Activated B cell treated with CpG ODN at 0.5 μM for 24 hours (primary cell): ENCODE data around the gene WDR13. TPM values are rescaled to one million over a fixed set of nuclear protein-coding genes. Genes with fewer than 3 reads are reported as not detected.
A peak's percentile ranks its signal among the peaks of the same experiment; 100 is the strongest.
"Not testable (repeated sequence)": the region's sequence is repeated elsewhere in the genome, so short reads cannot be mapped to it uniquely, and the experiment has no call there.

Source experiments
- ATAC-seq: fragments of 200-7000 bp; cut with Tn5 transposase; one replicate; pipeline ENCODE4 v1.10.0; 2021; ENCODE audit warnings: low read depth, mild to moderate bottlenecking, moderate library complexity
- CTCF ChIA-PET: fragments of 350-600 bp; sonication (Branson Sonifier 250); formaldehyde crosslinking; loops from one replicate; lab custom pipeline; 2021; ENCODE audit warnings: antibody characterized with exemption; lab: Charles Lee
- POLR2A ChIA-PET: fragments of 350-600 bp; sonication (Branson Sonifier 250); formaldehyde crosslinking; loops from one replicate; lab custom pipeline; 2021; ENCODE audit warnings: antibody characterized with exemption; lab: Charles Lee
- DNase-seq: peaks from one replicate; pipeline ENCODE4 v3.0.0; 2022
- H3K27ac Mint-ChIP-seq: one replicate; pipeline ENCODE4 v1.8.0; 2020; ENCODE audit warnings: mixed read lengths
- H3K27me3 Mint-ChIP-seq: one replicate; pipeline ENCODE4 v1.8.0; 2021; ENCODE audit warnings: mixed read lengths
- H3K36me3 Mint-ChIP-seq: one replicate; pipeline ENCODE4 v1.8.0; 2021; ENCODE audit warnings: low read depth, mixed read lengths
- H3K4me1 Mint-ChIP-seq: one replicate; pipeline ENCODE4 v1.8.0; 2021; ENCODE audit warnings: mixed read lengths
- H3K4me3 Mint-ChIP-seq: one replicate; pipeline ENCODE4 v1.8.0; 2020; ENCODE audit warnings: mild to moderate bottlenecking, mixed read lengths
- H3K9me3 Mint-ChIP-seq: one replicate; pipeline ENCODE4 v1.8.0; 2020; ENCODE audit warnings: mixed read lengths
- intact Hi-C: fragments of 100-400 bp; cut with micrococcal nuclease; formaldehyde crosslinking; loops from one replicate; pipeline ENCODE4 v1.15.1; 2024
- total RNA-seq: library from RNA; stranded (reverse); gene quantifications from 2 replicates; pipeline ENCODE4 v1.2.3, GENCODE V29; 2022
- TF ChIP-seq, protein P1 (sequence below): fragments of 200-600 bp; IDR thresholded peaks from one replicate; pipeline ENCODE4 v1.8.0; 2022; ENCODE audit warnings: antibody characterized with exemption, mild to moderate bottlenecking

Gene WDR13
- 73.4 and 75.8 TPM in 2 replicates for total RNA-seq

DNA sequence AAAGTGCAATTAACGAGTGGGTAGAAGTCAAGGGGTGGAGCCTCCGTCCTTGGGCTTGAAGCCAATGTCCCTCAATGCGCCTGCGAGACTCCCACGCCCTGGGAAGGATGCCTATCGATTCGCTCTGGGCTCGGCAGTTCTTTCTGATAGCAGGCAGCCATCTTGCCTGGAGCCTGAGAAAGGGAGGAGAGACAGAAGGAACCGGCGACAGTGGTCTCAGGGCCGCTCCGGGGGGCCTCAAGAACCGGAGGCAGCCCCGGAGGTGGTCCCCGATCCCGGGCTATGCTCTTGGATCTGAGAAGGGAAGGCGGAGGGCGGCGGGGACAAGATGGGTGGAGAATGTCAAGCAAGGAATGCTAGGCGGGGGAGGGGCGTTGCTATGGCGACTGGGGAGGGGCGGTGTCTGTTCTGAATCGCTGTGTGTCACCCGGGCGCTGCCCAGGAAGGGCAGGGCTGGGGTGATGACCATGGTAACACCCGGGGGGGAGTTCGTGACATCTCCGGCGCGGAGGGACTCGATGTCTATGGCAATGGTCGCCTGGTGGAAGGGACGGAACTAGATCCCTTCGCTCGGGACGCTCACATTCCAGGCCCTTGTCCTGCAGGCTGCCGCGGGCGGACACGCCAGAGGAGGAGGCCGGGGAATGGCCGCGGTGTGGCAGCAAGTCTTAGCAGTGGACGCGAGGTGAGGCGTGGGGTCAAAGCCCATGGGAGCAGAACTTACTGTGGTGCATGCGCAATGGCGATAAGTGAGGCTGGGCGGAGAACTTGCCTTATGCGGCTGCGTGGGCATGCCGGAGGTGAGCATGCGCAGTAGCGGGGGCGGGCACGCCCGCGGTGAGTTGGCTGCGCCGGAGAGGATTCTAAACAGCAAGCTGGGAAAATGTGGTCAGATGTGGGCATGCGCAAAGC, at the start of gene WDR13:
TSS of gene WDR13 (plus strand) at position 140 of the 912 bp plus-strand sequence. CDS start at position 645, 505 bp downstream.
- Mint-ChIP-seq H3K4me1 (peaks cover 7% of the 10 kb centered on the region), H3K4me3 (peak within 1 kb of the TSS; percentile 97), H3K36me3 (peaks cover 30% of the 10 kb centered on the region), H3K27me3 (no peaks in the 10 kb centered on the region), H3K9me3 (no peaks in the 10 kb centered on the region), H3K27ac (peak within 1 kb of the TSS; percentile 99)
- ATAC-seq (peak; percentile 83), DNase-seq (peak; percentile 79)
- ChIA-PET POLR2A (interaction anchor here (0.5 to 2.3 kb wide), 8 partner anchors 19 to 1049 kb away, joined by 3 to 12 read pairs (median 4); partner anchors contain the start of genes RBM3 and TBC1D25), CTCF (no interaction called here)
- TF ChIP-seq, protein P1, sequence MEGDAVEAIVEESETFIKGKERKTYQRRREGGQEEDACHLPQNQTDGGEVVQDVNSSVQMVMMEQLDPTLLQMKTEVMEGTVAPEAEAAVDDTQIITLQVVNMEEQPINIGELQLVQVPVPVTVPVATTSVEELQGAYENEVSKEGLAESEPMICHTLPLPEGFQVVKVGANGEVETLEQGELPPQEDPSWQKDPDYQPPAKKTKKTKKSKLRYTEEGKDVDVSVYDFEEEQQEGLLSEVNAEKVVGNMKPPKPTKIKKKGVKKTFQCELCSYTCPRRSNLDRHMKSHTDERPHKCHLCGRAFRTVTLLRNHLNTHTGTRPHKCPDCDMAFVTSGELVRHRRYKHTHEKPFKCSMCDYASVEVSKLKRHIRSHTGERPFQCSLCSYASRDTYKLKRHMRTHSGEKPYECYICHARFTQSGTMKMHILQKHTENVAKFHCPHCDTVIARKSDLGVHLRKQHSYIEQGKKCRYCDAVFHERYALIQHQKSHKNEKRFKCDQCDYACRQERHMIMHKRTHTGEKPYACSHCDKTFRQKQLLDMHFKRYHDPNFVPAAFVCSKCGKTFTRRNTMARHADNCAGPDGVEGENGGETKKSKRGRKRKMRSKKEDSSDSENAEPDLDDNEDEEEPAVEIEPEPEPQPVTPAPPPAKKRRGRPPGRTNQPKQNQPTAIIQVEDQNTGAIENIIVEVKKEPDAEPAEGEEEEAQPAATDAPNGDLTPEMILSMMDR = no peak
- intact Hi-C loops = loop anchor here (1.0 to 5.0 kb wide), 10 partner anchors 23 to 939 kb away; partner anchors contain the start of genes FTSJ1, OTUD5, PORCN and RBM3

DNA sequence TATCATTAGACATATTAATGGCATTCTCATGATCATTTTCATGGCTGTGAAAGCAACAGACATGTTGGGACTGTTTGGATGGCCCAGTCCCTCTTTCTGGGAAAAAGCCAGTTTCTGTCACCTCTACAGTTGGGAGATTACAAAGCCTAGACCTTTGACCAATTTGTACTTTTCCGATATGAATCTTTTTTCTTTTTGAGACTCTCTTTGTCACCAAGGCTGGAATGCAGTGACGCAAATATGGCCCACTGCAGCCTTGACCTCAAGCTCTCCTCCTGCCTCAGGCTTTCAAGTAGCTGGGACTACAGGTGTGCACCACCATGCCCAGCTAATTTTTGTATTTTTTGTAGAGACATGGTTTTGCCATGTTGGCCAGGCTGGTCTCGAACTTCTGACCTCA, 48.4 kb upstream of the WDR13 start:
- TF ChIP-seq, protein P1 = no peak
- ATAC-seq (no peak), DNase-seq (no peak)
- H3K4me1 Mint-ChIP-seq = peaks cover 3% of the 10 kb centered on the region
- ChIA-PET CTCF (no interaction called here), POLR2A (no interaction called here)
- no peaks in the 10 kb centered on the region for H3K9me3 Mint-ChIP-seq
- H3K27ac Mint-ChIP-seq = no peak overlapping the region
- H3K27me3 Mint-ChIP-seq = no peaks in the 10 kb centered on the region
- no peak overlapping the region for H3K4me3 Mint-ChIP-seq
- intact Hi-C loops = no loop called here
- H3K36me3 Mint-ChIP-seq = peaks cover 34% of the 10 kb centered on the region

DNA sequence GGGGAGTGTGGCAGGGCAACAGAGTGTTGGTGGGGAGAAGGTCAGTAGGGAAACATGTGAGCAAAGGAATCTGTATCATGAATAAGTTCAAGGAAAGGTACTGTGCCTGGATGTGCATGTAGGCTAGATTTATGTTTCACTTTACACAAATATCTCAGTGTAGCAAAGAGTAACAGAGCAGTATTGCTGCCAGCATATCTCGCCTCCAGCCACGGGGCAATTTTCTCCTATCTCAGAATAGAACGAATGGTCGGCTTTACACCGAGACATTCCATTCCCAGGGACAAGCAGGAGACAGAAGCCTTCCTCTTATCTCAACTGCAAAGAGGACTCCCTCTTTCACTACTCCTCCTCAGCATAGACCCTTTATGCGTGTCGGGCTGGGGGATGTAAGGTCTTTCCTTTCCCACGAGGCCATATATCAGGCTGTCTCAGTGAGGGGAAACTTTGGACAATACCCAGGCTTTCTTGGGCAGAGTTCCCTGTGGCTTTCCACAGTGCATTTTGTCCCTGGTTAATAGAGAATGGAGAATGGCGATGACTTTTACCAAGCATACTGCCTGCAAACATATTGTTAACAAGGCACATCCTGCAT, 41.5 kb upstream of the WDR13 start:
- peaks cover 48% of the 10 kb centered on the region for H3K36me3 Mint-ChIP-seq

GRCh38 chrX:48558271-48558670, 39.0 kb upstream of the WDR13 start:
- DNase-seq (no peak), ATAC-seq (no peak)
- Mint-ChIP-seq H3K9me3 (no peaks in the 10 kb centered on the region), H3K27ac (no peak overlapping the region), H3K4me1 (no peaks in the 10 kb centered on the region), H3K4me3 (no peak overlapping the region), H3K36me3 (peaks cover 57% of the 10 kb centered on the region), H3K27me3 (no peaks in the 10 kb centered on the region)
- ChIA-PET CTCF (no interaction called here), POLR2A (no interaction called here)
- TF ChIP-seq, protein P1 = no peak
- intact Hi-C loops = no loop called here

More for the DNA sequence above, 41.5 kb upstream of the WDR13 start:
- H3K27ac Mint-ChIP-seq, H3K9me3 Mint-ChIP-seq, ATAC-seq, DNase-seq, H3K4me1 Mint-ChIP-seq, POLR2A ChIA-PET, H3K27me3 Mint-ChIP-seq, CTCF ChIA-PET, H3K4me3 Mint-ChIP-seq, intact Hi-C loops: not testable (repeated sequence)

DNA sequence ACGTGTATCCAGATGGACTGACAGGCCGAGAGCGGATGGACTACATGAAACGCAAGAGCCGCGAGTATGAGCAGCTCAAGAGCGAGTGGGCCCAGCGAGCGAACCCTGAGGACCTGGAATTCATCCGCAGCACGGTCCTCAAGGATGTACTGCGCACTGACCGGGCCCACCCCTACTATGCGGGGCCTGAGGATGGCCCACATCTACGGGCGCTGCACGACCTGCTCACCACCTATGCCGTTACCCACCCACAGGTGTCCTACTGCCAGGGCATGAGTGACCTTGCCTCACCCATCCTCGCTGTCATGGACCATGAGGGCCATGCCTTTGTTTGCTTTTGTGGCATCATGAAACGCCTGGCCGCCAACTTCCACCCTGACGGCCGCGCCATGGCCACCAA, 37.7 kb upstream of the WDR13 start:
- intact Hi-C loops = no loop called here

More for the DNA sequence above, 37.7 kb upstream of the WDR13 start:
- ChIA-PET POLR2A (no interaction called here), CTCF (no interaction called here)
- no peaks in the 10 kb centered on the region for H3K27me3 Mint-ChIP-seq
- H3K36me3 Mint-ChIP-seq = peaks cover 56% of the 10 kb centered on the region
- H3K27ac Mint-ChIP-seq = no peak overlapping the region
- no peaks in the 10 kb centered on the region for H3K9me3 Mint-ChIP-seq
- DNase-seq (no peak), ATAC-seq (no peak)
- no peak overlapping the region for H3K4me3 Mint-ChIP-seq
- TF ChIP-seq, protein P1 = no peak
- H3K4me1 Mint-ChIP-seq = no peaks in the 10 kb centered on the region
